G401.6 (cell line): Measurements from ENCODE around the gene LPIN2.
"Not testable (repeated sequence)": the region's sequence is repeated elsewhere in the genome, so short reads cannot be mapped to it uniquely, and the experiment has no call there.

Experiments used
- FAIRE-seq: peaks from 2 replicates; lab custom pipeline; 2012; peaks lifted over from hg19 to GRCh38; lab: Jason Lieb, UNC

LPIN2 gene

GRCh38 chr18:3044931-3045698 lies 32.2 kb upstream of the LPIN2 start:
- FAIRE-seq: no peak

DNA sequence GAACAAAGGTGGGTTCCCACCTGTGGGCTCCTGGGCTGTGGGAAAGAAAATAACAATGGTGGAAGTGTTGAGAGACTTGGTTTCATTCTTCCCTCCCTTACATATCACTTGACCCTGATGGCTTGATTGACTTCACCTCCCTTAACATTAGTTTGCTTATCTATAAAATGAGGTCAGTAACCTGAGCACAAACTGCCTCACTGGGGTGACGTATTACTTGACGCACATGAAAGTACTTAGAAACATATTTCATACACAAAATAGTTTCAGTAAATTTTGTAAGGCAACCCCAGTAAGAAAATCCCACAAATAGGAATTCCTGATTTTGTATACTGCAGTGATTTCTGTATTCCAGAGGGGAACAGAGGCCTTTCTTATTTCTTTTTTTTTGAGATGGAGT lies 29.4 kb upstream of the LPIN2 start:
- no peak for FAIRE-seq

- FAIRE-seq: no peak
Measured at GRCh38 chr18:3041843-3042242, 28.9 kb upstream of the LPIN2 start.

GRCh38 chr18:3040881-3041280 lies 27.9 kb upstream of the LPIN2 start:
- no peak for FAIRE-seq

DNA sequence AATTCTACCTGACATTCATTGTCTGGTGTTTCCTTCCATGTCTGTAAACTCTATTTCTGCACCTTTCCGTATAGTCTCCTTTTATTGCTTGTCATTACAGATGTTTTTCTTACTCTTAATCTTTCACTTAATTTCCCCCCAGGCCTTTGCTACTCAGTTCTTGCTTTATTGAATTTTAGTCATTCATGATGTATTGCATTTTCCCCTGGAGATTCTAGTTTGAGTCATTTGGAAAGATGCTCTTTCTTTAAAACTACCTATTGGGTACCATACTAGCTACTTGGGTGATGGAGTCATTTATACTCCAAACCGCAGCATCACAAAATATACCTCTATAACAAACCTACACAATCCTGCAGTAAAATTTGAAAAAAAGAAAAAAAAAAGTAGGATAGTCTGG lies 27.2 kb upstream of the LPIN2 start:
- no peak for FAIRE-seq

DNA sequence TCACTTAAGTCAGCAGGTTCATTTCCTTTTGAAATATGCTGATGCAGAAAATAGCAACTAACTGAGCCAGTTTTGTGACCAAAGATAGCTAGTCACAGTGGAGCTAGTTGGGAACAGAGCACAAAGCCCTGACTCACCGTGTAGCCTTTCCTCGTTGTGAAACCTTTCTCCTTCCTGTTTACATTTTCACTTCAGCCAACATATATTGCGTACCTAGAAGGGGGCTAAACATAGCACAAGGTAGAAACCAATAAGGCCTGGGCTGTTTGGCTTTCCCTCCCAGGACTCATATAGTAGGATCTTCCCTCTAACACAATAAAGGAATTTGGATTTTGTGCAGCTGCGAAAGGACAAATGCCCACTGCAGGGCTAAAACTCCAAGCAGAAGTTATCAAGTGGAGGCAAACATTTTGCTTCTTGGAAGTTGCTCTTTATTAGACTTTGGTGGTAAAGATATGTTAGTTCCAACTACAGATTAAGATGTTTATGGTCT lies 24.5 kb upstream of the LPIN2 start:
- FAIRE-seq: no peak

- FAIRE-seq: no peak
Measured at GRCh38 chr18:3036108-3036507, 23.2 kb upstream of the LPIN2 start.

DNA sequence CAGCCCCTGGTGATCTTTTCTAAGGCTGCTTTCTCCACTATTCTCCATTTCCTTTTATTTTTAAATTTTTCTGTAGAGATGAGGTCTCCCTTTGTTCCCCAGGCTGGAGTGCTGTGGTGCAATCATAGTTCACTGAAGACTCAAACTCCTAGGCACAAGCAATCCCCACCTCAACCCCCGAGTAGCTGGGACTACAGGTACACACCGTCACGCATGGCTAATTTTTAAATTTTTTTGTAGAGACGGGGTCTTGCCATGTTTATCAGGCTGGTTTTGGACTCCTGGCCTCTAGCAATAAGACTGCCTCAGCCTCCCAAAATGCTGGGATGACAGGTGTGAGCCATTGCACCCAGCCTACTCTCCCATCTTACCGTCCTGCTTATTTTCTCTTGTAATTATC lies 22.7 kb upstream of the LPIN2 start:
- FAIRE-seq: no peak

DNA sequence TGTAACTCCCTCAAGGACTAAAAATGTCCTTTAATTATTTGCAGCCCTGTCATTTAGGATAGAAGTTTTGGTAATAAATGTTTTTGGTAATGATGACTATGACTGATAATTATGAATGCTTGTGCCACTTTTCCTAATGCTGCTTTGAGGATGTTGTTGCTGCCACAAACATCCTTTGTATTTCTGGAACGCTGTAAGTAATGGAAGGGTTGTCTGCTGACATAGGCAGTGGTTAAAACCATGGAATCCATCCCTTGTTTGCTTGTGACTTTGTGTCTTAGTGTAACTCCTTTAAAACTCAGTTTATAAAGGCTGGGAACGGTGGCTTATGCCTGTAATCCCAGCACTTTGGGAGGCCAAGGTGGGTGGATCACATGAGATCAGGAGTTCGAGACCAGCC lies 19.8 kb upstream of the LPIN2 start:
- no peak for FAIRE-seq

DNA sequence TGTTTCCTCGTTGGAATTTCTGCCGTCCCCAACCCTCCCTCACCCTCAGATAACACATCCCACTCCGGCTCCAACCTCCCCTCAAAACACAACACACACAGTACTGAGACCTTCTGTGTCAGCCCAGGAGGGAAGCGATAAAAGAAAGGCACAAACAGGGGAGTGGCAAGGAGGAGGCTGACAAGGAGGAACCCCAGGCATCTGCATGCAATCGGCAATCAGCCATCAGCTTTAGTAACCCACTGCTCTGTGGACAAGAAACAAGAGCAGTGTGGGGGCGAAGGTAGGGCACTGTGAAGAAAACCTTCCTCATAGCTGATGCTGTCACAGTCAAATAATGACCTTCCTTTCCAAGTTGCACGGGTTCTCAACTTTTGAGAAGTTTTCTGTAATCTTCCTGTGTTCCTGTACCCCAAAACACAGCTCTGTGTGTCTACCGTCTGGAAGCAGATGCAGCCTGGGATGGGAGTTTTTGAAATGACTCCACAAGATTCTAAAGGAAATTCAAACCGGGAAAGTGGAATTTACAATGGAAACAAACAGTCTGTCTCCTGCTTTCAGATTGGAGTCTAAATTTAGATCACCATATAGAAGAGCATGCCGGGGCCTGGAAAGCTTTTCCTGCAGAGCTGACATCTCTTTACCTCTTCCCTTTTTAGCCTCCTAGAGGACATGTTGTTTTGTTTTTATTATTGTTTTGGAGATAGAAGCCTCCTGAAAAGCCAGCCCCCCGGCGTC lies 16.4 kb upstream of the LPIN2 start:
- no peak for FAIRE-seq

DNA sequence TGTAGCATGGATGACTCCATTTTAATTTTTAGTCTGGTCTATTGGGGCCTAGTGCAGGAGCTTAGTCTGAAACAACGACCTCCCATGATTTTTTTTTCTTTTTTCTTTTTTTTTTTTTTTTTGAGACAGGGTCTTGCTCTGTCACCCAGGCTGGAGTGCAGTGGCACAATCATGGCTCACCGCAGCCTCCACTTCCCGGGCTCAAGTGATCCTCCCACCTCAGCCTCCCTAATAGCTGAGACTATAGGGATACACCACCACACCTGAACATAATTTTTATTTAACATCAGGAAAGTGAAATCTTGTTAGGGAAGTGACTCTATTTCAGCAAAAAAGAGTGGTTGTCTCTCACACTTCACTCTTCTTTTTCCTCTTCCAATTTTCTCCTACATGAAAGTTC lies 15.2 kb upstream of the LPIN2 start:
- not testable (repeated sequence) for FAIRE-seq

- no peak for FAIRE-seq
Measured at GRCh38 chr18:3027370-3027891, 14.5 kb upstream of the LPIN2 start.

- no peak for FAIRE-seq
Measured at GRCh38 chr18:3025544-3025943, 12.6 kb upstream of the LPIN2 start.

DNA sequence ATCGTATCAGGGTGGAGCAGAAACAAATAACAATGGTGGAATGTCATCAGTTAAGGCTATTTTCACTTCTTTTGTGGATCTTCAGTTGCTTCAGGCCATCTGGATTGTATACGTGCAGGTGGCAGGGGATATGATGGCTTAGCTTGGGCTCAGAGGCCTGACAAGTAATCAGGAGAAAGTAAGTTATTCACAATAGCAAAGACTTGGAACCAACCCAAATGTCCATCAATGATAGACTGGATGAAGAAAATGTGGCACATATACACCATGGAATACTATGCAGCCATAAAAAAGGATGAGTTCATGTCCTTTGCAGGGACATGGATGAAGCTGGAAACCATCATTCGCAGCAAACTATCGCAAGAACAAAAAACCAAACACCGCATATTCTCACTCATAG lies 10.7 kb upstream of the LPIN2 start:
- FAIRE-seq: not testable (repeated sequence)

GRCh38 chr18:3016585-3017297 lies 3.8 kb upstream of the LPIN2 start:
- no peak for FAIRE-seq

DNA sequence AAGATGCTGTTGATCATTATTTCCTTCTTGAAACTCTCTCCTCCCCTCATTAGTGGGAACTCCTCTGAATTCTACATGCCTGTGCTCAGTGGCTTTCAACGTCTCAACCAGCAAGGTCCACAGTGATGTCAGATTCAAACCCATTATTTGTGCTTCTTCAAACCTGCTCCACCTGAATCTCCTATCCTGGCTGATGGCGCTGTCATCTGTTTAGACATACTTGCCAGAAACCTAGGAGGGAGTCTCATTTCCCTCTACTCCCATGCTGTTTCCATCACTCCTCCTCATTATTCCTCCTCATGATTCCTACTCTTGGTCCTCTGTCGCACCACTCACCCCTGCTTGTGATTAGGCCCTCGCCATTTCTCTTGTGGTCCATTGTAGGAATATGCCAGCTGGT lies 2.9 kb upstream of the LPIN2 start:
- no peak for FAIRE-seq

GRCh38 chr18:3015204-3015592 lies 2.3 kb upstream of the LPIN2 start:
- FAIRE-seq: no peak

- no peak for FAIRE-seq
Measured at GRCh38 chr18:3014503-3015203, 1.7 kb upstream of the LPIN2 start.

DNA sequence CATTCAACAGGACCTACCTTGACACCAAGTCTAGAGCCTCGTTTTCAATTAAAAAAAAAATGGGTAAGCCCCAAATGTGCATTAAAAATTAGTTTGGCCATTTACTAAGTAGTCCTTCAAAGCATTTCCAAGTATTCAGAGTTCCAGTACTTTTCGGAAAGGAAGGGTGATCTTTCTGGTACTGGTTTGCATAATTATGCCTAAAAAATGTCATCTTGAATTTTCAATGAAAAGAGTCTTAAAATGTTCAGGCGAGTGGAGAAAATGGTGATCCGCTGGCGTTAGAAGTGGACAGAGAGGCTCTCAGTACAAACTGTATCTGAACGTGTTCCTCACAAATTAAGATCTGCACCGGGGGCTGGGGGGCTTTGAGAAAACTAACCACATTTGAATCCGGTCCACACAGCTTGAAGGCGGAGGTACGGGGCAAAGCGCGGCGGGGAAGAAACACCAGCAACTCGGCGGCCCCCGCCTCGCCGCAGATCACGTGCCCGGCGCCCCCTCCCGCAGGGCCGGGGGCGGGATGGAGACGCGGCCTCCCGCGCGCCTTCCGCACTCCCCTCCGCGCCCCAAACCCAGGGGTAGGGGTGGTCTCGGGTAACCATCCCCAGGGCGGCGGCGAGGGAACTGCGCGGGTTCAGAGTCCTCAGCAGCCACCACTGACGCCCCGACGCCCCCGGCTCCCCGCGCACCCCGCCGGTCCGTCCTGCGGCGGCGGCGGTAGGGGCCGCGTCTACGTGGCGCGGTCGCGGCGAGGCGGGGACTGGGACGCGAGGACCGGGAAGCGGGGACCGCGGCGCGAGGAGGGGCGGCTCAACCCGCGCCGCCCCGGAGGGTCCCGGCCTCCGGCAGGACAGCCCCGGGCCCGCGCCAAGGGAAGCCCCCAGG lies 564 bp downstream of the LPIN2 start:
- no peak for FAIRE-seq

DNA sequence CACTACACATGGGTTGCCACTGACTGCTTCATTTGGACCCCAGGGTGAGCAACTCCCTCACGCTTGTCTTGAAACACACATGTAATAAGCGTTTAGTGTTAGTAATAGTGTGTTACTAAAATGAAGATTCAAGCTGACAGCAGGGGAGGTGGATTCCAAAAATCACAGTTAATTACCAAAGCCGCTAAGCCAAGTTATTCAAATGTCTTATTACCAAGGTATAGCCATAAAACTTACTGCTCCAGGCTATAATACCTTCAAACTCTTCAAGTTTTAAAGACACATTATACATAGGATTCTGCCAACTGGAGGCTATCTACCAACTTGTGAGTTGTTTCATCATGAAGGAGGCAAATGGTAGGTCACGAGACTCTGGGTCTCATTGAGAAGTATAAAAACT lies 2.9 kb downstream of the LPIN2 start:
- FAIRE-seq: no peak

GRCh38 chr18:3008541-3008940 lies 4.4 kb downstream of the LPIN2 start:
- FAIRE-seq: no peak
